HG03571 (cell line): Measurements from ENCODE around the gene GGCT.

ENCODE experiments used
- ATAC-seq: cut with Tn5 transposase; IDR thresholded peaks from one replicate; pipeline ENCODE4 v1.9.1; 2021; ENCODE audit not compliant: unreplicated experiment

Gene GGCT

GRCh38 chr7:30479202-30480120, 25.2 kb downstream of the GGCT start:
- no peak for ATAC-seq

GRCh38 chr7:30478349-30479201, 26.1 kb downstream of the GGCT start, which contains the start of gene NOD1:
Gene NOD1 (minus strand): TSS chr7:30478784. CDS start chr7:30456921, 21,863 bp downstream.
- ATAC-seq, result peak; percentile 89

- ATAC-seq, result no peak
These were observed 28.0 kb downstream of the GGCT start for GRCh38 chr7:30476459-30477145.

DNA sequence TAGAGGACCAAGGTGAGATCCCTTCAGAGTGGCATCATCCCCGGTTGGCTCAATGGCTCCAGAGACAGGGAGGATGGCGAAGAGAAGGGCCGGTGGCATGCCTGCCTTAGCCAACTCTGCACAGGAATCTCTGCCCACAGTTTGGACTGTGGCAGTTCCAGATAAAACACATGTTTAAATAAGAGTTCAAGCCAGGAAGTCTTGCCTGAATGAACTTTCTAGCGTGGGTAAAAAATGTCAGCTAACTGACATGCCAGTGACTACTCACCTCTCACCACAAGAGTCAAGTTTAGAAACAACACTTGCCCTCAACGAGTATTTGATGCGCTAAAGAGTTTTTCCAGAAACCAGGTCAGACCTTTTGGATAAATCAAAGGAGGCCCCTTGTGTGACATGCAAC, 29.0 kb downstream of the GGCT start:
- ATAC-seq, result no peak

DNA sequence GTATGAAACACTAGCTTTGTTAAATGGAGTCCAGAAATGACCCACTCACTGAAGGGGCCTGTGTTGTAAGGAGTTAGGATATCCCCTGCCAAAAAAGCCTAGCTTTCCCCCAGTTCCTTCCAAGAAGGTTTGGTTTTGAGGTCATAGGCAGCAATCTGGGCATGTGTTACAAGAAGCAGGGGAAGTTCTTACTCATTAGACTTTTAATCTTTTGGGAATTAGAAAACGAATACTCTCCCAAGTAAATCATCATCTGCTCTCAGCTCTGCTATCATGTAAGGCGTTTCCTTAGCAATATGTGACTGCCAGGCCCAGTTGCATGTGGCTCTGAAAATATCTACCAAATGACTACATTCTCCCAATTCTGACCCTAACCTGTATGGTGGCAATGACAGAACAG, 29.7 kb downstream of the GGCT start:
- ATAC-seq, result no peak

DNA sequence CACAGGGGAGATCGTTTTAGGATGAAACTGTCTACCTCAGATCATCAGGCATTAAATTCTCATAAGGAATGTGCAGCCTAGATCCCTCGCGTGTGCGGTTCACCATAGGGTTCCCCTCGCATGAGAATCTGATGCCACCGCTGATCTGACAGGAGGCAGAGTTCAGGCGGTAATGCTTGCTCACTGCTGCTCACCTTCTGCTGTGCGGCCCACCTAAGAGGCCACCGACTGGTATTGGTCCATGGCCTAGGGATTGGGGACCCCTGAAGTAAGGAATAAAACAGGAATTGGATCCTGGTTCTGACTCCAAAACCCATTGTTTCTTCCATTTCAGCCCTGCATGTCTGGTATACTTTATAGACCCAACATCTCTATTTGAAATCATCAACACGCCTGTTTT, 30.1 kb downstream of the GGCT start:
- ATAC-seq, result no peak

GRCh38 chr7:30473903-30474302, 30.7 kb downstream of the GGCT start:
- ATAC-seq, result no peak

- ATAC-seq, result no peak
These were observed 31.5 kb downstream of the GGCT start for GRCh38 chr7:30472784-30473775.

DNA sequence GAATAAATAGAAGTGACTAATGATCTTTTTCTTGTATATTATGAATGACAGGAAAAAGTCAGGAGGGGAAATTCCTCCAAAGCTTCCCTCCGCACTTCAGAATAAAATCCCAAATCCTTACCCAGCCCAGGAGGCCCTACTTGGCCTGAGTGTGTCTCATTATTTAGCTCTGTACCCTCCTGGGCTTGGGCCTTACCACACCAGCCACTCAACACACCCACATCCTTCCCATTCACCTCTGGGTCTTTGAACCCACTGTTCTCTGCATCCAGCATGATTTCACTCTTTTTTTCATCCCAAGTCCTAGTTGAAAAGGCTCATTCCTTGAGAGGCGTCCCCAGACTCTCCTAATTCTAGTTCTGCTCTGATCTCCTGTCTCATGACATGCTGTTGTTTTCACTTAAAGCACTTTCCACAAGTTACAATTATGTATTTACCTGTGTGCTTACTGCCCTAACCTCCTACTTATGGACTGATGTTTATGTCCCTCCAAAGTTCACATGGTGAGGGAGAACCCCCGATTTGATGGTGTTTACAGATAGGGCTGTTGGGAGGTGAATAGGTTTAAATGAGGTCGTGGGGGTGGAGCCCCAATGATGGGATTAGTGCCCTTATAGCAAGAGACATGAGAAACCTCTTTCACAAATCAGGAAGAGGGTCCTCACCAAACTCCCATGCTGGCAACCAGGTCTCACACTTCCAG, 32.4 kb downstream of the GGCT start:
- no peak for ATAC-seq

- ATAC-seq, result no peak
These were observed 33.4 kb downstream of the GGCT start for GRCh38 chr7:30471205-30471604.

- no peak for ATAC-seq
These were observed 33.9 kb downstream of the GGCT start for GRCh38 chr7:30470771-30471170.

DNA sequence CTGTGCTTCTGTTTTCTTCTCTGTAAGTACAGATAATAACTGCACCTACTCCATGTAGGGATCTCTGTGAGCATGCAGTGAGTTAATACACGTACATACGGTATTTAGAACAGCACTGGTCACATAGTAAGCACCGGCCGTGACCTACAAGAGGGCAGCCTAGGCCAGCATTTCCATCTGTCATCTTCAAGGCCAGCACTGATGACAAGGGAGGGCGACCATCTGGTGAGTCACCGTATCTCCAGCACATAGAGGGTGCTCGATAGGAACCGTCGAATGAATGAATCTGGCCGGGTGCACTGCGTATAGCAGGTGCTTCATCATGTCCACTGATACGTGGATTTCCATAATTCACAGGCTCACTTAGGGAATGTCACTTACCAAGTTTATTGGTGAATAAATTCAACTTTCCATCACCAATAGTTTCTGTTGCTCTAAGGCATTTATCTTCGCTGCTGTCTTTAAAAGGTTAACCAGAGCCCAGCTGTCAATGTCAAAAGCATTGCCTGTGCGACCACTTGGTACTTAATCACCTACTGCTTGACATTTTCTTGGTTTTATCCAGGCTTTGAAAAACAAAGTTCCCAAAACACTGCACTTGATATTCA, 34.4 kb downstream of the GGCT start:
- no peak for ATAC-seq

DNA sequence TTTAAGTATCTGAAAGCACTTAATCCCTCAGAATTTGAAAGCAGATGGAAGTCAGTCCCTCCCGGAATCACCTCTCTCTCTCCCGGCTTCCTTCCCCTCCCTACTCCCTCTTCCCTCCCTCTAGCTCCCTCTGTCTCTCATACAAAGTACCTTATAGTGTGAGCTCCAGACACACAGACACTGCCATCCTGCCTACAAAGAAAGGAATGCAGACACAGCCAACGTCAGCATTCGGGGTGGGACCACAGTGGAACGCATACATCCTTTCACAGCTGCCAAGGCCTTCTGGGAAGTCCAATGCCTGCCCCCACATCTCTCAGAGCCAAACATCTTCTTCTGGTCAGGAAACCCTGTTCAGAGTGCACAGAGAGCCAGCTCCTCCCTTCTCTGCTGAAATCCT, 35.3 kb downstream of the GGCT start:
- ATAC-seq, result no peak

GRCh38 chr7:30468791-30469190, 35.8 kb downstream of the GGCT start:
- no peak for ATAC-seq

- ATAC-seq, result no peak
These were observed 36.6 kb downstream of the GGCT start for GRCh38 chr7:30468041-30468440.

DNA sequence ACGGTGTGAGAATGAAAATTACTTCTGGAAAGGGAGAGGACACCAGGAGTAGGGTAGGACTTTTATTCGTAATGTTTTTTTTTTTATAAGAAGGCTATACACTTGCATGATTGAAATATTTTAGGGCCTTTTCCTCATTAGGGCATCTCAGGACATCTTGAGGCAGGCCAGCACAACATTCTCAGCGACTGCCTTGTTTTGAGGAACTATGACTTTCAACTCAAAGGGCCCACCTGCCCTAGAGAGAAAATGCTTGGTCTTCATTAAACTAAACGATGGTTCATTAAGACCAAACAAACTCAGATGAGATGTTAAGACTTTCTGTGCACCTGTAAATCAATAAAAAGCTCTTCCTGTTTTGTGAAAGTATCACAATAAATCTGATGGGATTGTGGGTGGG, 37.4 kb downstream of the GGCT start:
- ATAC-seq, result no peak

- ATAC-seq, result no peak
These were observed 38.4 kb downstream of the GGCT start for GRCh38 chr7:30466266-30466665.

DNA sequence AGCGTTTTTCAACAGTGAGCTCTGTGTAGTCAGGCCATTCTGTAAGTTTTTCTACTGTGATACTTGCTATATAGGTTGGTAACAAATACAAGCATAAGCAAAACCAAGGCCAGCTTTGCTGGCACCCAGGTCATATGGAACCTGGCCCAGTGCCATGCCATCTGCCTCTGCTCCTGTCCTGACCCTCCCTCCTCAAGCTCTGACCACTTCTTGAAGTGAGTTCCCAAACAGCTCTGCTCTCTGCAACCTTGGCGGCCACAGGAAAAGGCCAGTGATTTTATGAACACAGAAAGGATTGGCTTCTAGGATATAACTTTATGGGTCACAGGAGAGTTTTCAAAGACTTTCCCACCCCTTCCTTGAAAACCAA, 38.8 kb downstream of the GGCT start:
- ATAC-seq, result no peak
